SK-N-SH (cell line): ENCODE data around the gene RHOXF1. TPM values are rescaled to one million over a fixed set of nuclear protein-coding genes. Genes with fewer than 3 reads are reported as not detected.
"Not testable (repeated sequence)": the region's sequence is repeated elsewhere in the genome, so short reads cannot be mapped to it uniquely, and the experiment has no call there.

Experiments
- CTCF ChIA-PET: fragments of 300-600, 350-600 bp; formaldehyde crosslinking; extraction: SDS; loops from one replicate; lab custom pipeline; 2021; lab: Yijun Ruan, JAX
- POLR2A ChIA-PET: fragments of 350-600 bp; sonication (Branson Sonifier 250); formaldehyde crosslinking; extraction: SDS; loops from one replicate; lab custom pipeline; 2020; ENCODE audit warnings: antibody characterized with exemption, inconsistent platforms; lab: Yijun Ruan, JAX
- DNase-seq: peaks from one replicate; pipeline ENCODE4 v3.0.0; 2012
- H2AFZ ChIP-seq: fragments of 200-600 bp; sonication (generic); 2 replicates; pipeline ENCODE4 v1.8.1; 2016; ENCODE audit warnings: antibody characterized with exemption, mild to moderate bottlenecking, low read depth
- H3F3A ChIP-seq: fragments of 200-600 bp; sonication (generic); replicated peaks from 2 replicates; pipeline ENCODE3; 2016; ENCODE audit warnings: antibody characterized with exemption, mild to moderate bottlenecking; ENCODE audit not compliant: insufficient read depth
- H3K27ac ChIP-seq, 2 experiments: fragments of 200-500 bp in 1 of 2; fragments of 200-600 bp in 1 of 2; sonication (Bioruptor generic) in 1 of 2; sonication (generic), shearing (Covaris generic) in 1 of 2; 2 replicates each; pipeline versions ENCODE4 v1.5.1 to v1.6.1; 2014 to 2016; ENCODE audit warnings: low read depth in 2 of 2, inconsistent platforms in 1 of 2, low read length in 1 of 2, mild to moderate bottlenecking in 1 of 2, mixed read lengths in 1 of 2
- H3K27me3 ChIP-seq: fragments of 200-600 bp; sonication (generic), shearing (Covaris generic); 2 replicates; pipeline ENCODE4 v1.6.1; 2016; ENCODE audit warnings: mixed run types; ENCODE audit not compliant: insufficient read depth
- H3K36me3 ChIP-seq, 2 experiments: fragments of 200-500 bp in 1 of 2; fragments of 200-600 bp in 1 of 2; sonication (Bioruptor generic) in 1 of 2; sonication (generic) in 1 of 2; replicated peaks in 1 of 2; 2 replicates each; pipeline versions ENCODE3 to v1.5.1; 2014 to 2016; ENCODE audit warnings: low read length in 1 of 2, mild to moderate bottlenecking in 1 of 2; ENCODE audit not compliant: insufficient read depth in 2 of 2, control insufficient read depth in 1 of 2
- H3K4me1 ChIP-seq, 2 experiments: fragments of 200-500 bp in 1 of 2; fragments of 200-600 bp in 1 of 2; sonication (Bioruptor generic) in 1 of 2; sonication (generic), shearing (Covaris generic) in 1 of 2; 2 replicates each; pipeline versions ENCODE4 v1.5.1 to v1.6.1; 2014 to 2016; ENCODE audit warnings: low read depth in 1 of 2, low read length in 1 of 2, mixed run types in 1 of 2; ENCODE audit not compliant: insufficient read depth in 2 of 2, control insufficient read depth in 1 of 2
- H3K4me2 ChIP-seq: fragments of 200-600 bp; sonication (generic), shearing (Covaris generic); 2 replicates; pipeline ENCODE4 v1.6.1; 2017; ENCODE audit warnings: mixed run types
- H3K4me3 ChIP-seq, 2 experiments: fragments of 200-500 bp in 1 of 2; fragments of 200-600 bp in 1 of 2; sonication (Bioruptor generic) in 1 of 2; sonication (generic), shearing (Covaris generic) in 1 of 2; 2 replicates each; pipeline versions ENCODE4 v1.5.1 to v1.8.1; 2014 to 2016; ENCODE audit warnings: low read depth in 2 of 2, inconsistent platforms in 1 of 2, low read length in 1 of 2, mild to moderate bottlenecking in 1 of 2, mixed read lengths in 1 of 2, moderate library complexity in 1 of 2
- H3K79me2 ChIP-seq: fragments of 200-600 bp; sonication (generic); 2 replicates; pipeline ENCODE4 v1.8.1; 2017; ENCODE audit warnings: mild to moderate bottlenecking; ENCODE audit not compliant: insufficient read depth
- H3K9ac ChIP-seq: fragments of 200-600 bp; sonication (generic); 2 replicates; pipeline ENCODE4 v1.6.1; 2017; ENCODE audit warnings: mixed run types
- H3K9me2 ChIP-seq: fragments of 200-600 bp; sonication (generic); 2 replicates; pipeline ENCODE4 v1.6.1; 2017; ENCODE audit warnings: mixed run types
- H3K9me3 ChIP-seq: fragments of 200-600 bp; sonication (generic); 2 replicates; pipeline ENCODE4 v1.6.1; 2017; ENCODE audit warnings: mixed run types, mild to moderate bottlenecking, moderate library complexity
- H4K20me1 ChIP-seq: fragments of 200-600 bp; sonication (generic); 2 replicates; pipeline ENCODE4 v1.6.1; 2017; ENCODE audit warnings: mild to moderate bottlenecking, mixed run types; ENCODE audit not compliant: insufficient read depth
- FOXJ3 ChIP-seq: sonication (generic); formaldehyde crosslinking; IDR thresholded peaks from 2 replicates; pipeline ENCODE4 v1.5.1; 2020; ENCODE audit warnings: mild to moderate bottlenecking, missing genetic modification reagents
- IRF3 ChIP-seq: fragments of 150-350 bp; IDR thresholded peaks from 2 replicates; pipeline ENCODE4 v1.6.1; 2016; ENCODE audit warnings: mild to moderate bottlenecking, low read depth, low read length
- JUND ChIP-seq: IDR thresholded peaks from 2 replicates; pipeline ENCODE4 v1.4.0; 2012
- MEF2A ChIP-seq: IDR thresholded peaks from 2 replicates; pipeline ENCODE4 v1.4.0; 2012; ENCODE audit warnings: low read depth, borderline replicate concordance
- REST ChIP-seq: IDR thresholded peaks from 2 replicates; pipeline ENCODE4 v1.6.1; 2012; ENCODE audit warnings: mild to moderate bottlenecking, low read depth, low read length, moderate library complexity
- RFX5 ChIP-seq: IDR thresholded peaks from 2 replicates; pipeline ENCODE4 v1.6.1; 2012; ENCODE audit warnings: mild to moderate bottlenecking, improper control_type of control experiment, low read length
- SMC3 ChIP-seq: IDR thresholded peaks from 2 replicates; pipeline ENCODE4 v1.6.1; 2012; ENCODE audit warnings: low read depth, low read length, improper control_type of control experiment
- TAF1 ChIP-seq: IDR thresholded peaks from 2 replicates; pipeline ENCODE4 v1.6.1; 2012; ENCODE audit warnings: low read depth, mild to moderate bottlenecking, low read length, moderate library complexity, borderline replicate concordance
- TCF12 ChIP-seq: IDR thresholded peaks from 2 replicates; pipeline ENCODE4 v1.4.0; 2012
- YY1 ChIP-seq: IDR thresholded peaks from 2 replicates; pipeline ENCODE4 v1.4.0; 2012; ENCODE audit warnings: low read depth, mild to moderate bottlenecking
- WGBS: methylation state at CpG from one replicate; pipeline ENCODE4 v1.1.6; 2017; ENCODE audit warnings: low lambda C conversion rate; 5-methylcytosine and 5-hydroxymethylcytosine counted together
- polyA plus RNA-seq, 3 experiments: library from polyadenylated mRNA; depleted of rRNA; stranded (reverse); fragments of >200 nt; gene quantifications; 2 replicates each; pipeline ENCODE4 v1.2.3, GENCODE V29; 2012

The RHOXF1 gene
- polyA plus RNA-seq, 1 of the 3 experiments (the other 2 are of a cell fraction), result 0.07 TPM

GRCh38 chrX:120136128-120136527 is 20.4 kb upstream of the RHOXF1 start:
- no peak for TF ChIP-seq REST
- TF ChIP-seq IRF3, result no peak
- TF ChIP-seq YY1, result no peak
- no peak for TF ChIP-seq TAF1
- no peak for TF ChIP-seq SMC3
- no peak for TF ChIP-seq TCF12
- no peak for TF ChIP-seq RFX5
- TF ChIP-seq MEF2A, result no peak
- no peak for TF ChIP-seq FOXJ3
- TF ChIP-seq JUND, result no peak
- TF ChIP-seq, all 33 proteins: peak for 0
- Histone ChIP-seq H3K27ac (no peak overlapping the region), H3F3A (no peaks in the 10 kb centered on the region), H3K9me2 (no peaks in the 10 kb centered on the region), H3K4me3 (no peak overlapping the region), H3K4me1 (no peaks in the 10 kb centered on the region), H2AFZ (no peak overlapping the region), H3K79me2 (no peaks in the 10 kb centered on the region), H3K9ac (no peak overlapping the region), H4K20me1 (no peaks in the 10 kb centered on the region), H3K9me3 (no peaks in the 10 kb centered on the region), H3K4me2 (no peak overlapping the region), H3K27me3 (no peaks in the 10 kb centered on the region; the same call in 1 of the 2 replicates), H3K36me3 (no peaks in the 10 kb centered on the region)
- DNase-seq, result no peak
- ChIA-PET POLR2A (no interaction called here), CTCF (no interaction called here)
- WGBS, result 23% methylated on average over 6 of the region's 6 CpGs

GRCh38 chrX:120128306-120128846 is 12.7 kb upstream of the RHOXF1 start:
- DNase-seq, CTCF ChIA-PET, H3K27me3 ChIP-seq: not testable (repeated sequence)

More at GRCh38 chrX:120128306-120128846, 12.7 kb upstream of the RHOXF1 start:
- H3K4me2 ChIP-seq, H3K9me3 ChIP-seq, H3K4me3 ChIP-seq, H3K4me1 ChIP-seq, H3K79me2 ChIP-seq, H3F3A ChIP-seq, POLR2A ChIA-PET, H4K20me1 ChIP-seq, H3K9ac ChIP-seq, H3K9me2 ChIP-seq, H3K27ac ChIP-seq, H2AFZ ChIP-seq, H3K36me3 ChIP-seq: not testable (repeated sequence)
- 38% methylated on average over 5 of the region's 5 CpGs for WGBS
